GM12875 (cell line): Measurements from ENCODE around the gene NEK4.

Experiments used
- H3K4me3 ChIP-seq: one replicate; pipeline ENCODE4 v1.5.1; 2011; ENCODE audit warnings: low read depth, low read length, control low read depth
- CTCF ChIP-seq: IDR thresholded peaks from 2 replicates; pipeline ENCODE4 v1.5.1; 2011; ENCODE audit warnings: low read depth, mild to moderate bottlenecking, control low read depth, inconsistent platforms, low read length, moderate library complexity, borderline replicate concordance; ENCODE audit not compliant: insufficient read depth

The NEK4 gene

DNA sequence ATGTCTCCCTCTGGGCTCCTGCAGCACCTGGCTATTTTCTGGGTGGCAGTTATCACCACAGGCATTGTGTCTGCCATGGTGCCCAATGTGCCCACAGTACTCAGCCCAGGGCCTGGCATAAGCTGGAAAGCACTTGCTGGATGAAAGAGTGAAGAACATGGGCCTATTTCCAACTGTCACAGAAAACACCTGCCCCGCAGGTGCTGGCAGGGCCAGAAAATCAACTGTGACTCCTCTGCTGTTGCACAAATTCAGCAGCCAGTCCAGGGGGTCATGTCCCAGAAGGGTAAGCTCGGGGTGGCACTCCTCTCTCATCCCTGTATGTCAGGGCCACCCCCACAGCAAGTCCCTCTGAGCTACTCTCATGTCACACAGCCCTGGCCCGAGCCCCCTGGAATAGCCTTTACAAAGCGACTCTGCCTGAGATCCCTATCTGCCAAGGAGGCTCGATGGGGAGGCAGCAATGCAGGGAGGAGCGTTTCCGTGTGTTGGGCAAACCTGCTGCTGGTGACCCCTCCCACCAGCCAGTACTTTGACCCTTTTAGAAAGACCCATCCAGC is 40.8 kb upstream of the NEK4 start:
- no peak for TF ChIP-seq CTCF
- no peak overlapping the region for H3K4me3 ChIP-seq

GRCh38 chr3:52810923-52811322 is 40.2 kb upstream of the NEK4 start:
- H3K4me3 ChIP-seq, result no peak overlapping the region
- TF ChIP-seq CTCF, result no peak

DNA sequence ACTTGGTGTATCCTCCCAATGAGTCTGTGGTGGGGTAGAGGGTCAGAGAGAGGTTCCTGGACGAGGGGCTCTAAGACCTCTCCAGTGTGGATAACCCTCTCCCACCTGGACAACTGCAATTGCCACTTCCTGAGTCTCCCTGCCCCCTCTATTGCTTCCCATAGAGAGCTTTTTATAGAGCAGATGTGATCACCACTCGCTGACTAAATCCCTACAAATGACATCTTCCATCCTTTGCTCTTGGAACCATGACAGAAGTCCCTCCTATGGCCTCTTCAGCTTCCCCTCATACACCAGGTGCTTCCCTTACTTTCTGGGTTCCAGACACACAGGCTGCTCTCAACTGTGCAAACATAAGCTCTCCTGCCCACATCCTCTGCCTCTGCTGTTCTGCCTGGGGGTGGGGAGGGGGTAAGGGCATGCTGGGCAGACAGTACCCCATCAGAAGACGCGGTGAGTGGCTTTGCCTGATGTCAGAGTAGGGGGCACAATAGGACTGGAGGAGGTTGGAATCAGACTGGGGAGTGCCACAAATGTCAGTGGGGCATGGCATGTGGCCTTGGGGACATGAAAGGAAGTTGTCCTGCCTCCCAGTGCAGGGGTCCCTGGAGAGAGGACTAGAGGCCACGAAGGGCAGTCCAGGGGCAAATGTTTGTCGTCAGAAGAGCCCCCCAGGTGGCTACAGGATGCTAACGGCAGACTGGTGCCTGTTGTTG is 39.1 kb upstream of the NEK4 start:
- no peak overlapping the region for H3K4me3 ChIP-seq
- no peak for TF ChIP-seq CTCF

DNA sequence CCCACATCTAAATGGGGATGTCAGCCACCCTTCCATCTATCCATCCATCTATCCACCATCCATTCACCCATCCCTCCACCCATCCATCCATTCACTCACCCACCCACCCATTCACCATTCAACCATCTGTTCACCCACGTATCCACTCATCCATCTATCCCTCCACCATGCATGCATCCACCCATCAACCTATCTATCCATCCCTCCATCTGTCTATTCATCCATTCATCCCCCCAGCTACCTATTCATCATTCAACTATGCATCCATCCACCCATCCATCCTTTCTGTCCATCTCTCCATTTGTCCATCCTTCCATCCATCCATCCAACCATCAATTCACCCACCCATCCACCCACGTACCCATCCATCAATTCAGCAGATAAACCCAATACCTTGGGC is 38.4 kb upstream of the NEK4 start:
- no peak overlapping the region for H3K4me3 ChIP-seq
- TF ChIP-seq CTCF, result no peak

DNA sequence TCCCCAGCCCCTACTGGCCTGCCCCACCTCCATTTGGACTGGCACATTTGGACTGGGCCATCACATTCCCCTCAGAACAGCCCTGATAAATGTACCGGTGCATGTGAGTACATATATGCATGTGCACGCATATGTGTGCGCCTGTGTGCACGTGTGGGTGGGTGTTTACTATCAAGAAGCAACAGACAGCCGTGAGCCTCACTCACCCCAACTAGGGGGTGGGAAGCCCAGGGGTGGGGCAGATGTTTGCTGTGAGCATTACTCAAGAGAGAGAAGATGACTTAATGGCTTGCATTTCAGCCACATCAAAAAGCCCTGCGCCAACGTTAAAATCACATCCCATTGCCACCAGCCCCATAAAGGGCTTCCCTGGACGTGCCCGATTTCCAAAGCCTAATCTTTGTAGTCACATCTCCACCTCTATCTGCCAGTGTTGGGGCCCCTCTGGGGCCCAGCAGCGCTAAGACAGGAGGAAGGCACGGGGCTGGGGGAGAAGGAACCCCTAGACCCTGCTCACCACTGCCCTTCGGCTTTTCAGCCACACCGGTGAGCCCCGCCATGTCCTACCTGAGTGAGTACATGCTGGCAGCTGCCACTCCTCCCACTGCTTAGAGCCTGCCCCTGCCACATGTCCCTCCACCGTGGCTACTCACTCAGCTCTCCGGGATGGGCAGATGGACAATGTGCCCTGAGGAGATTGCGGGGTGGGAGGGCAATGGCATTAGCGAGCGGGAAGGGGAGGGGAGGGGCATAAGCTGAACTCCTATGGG is 34.7 kb upstream of the NEK4 start:
- no peak overlapping the region for H3K4me3 ChIP-seq
- no peak for TF ChIP-seq CTCF

- TF ChIP-seq CTCF, result no peak
These were observed 31.1 kb upstream of the NEK4 start for GRCh38 chr3:52801839-52802238.

More at GRCh38 chr3:52801839-52802238, 31.1 kb upstream of the NEK4 start:
- H3K4me3 ChIP-seq, result no peak overlapping the region
